A549 (cell line): ENCODE measurements around the gene MOB3C. TPM values are rescaled to one million over a fixed set of nuclear protein-coding genes. Genes with fewer than 3 reads are reported as not detected.
"Not testable (repeated sequence)": the region's sequence is repeated elsewhere in the genome, so short reads cannot be mapped to it uniquely, and the experiment has no call there.

Experiments used
- ATAC-seq, 2 experiments: fragments of 200-7000 bp in 1 of 2; fragments of >200 bp in 1 of 2; cut with Nextera tagmentation in 1 of 2; cut with Tn5 transposase in 1 of 2; 3 replicates each; pipeline versions ENCODE4 v1.8.0 to v1.9.1; 2018 to 2020; ENCODE audit warnings: mild to moderate bottlenecking in 1 of 2, moderate library complexity in 1 of 2
- CTCF ChIA-PET: fragments of 300-600 bp; sonication (Branson Sonifier 250); formaldehyde crosslinking; extraction: SDS; loops from one replicate; lab custom pipeline; 2021; ENCODE audit warnings: antibody characterized with exemption, inconsistent platforms; lab: Yijun Ruan, JAX
- POLR2A ChIA-PET: fragments of 350-600 bp; formaldehyde crosslinking; extraction: SDS; loops from one replicate; lab custom pipeline; 2021; ENCODE audit warnings: antibody characterized with exemption, inconsistent platforms; lab: Yijun Ruan, JAX
- DNase-seq, 2 experiments: peaks; one replicate each; pipeline versions ENCODE4 v3.0.0 to v3.0.0-alpha.2; 2011 to 2016; ENCODE audit warnings: low read depth in 1 of 2, low spot score in 1 of 2
- FAIRE-seq: peaks from 2 replicates; lab custom pipeline; 2011; peaks lifted over from hg19 to GRCh38; lab: Jason Lieb, UNC
- H3K27ac ChIP-seq, 2 experiments: fragments of >200 bp; sonication (Bioruptor Twin); formaldehyde crosslinking; 3 replicates each; pipeline ENCODE4 v1.5.1; 2016 to 2017
- H3K4me1 ChIP-seq: fragments of >200 bp; sonication (Bioruptor Twin); formaldehyde crosslinking; 3 replicates; pipeline ENCODE4 v1.6.1; 2016
- H3K4me2 ChIP-seq: fragments of >200 bp; sonication (Bioruptor Twin); formaldehyde crosslinking; 3 replicates; pipeline ENCODE4 v1.6.1; 2016
- H3K4me3 ChIP-seq: fragments of >200 bp; sonication (Bioruptor Twin); formaldehyde crosslinking; 3 replicates; pipeline ENCODE4 v1.5.1; 2016
- H3K9me3 ChIP-seq: fragments of >200 bp; sonication (Bioruptor Twin); formaldehyde crosslinking; 3 replicates; pipeline ENCODE4 v1.6.1; 2016
- BHLHE40 ChIP-seq: IDR thresholded peaks from 2 replicates; pipeline ENCODE4 v1.6.1; 2012; ENCODE audit warnings: low read depth, low read length, inconsistent platforms
- EHF ChIP-seq: fragments of 250-450 bp; sonication (Bioruptor Pico); IDR thresholded peaks from 2 replicates; pipeline ENCODE4 v1.5.0; 2020; ENCODE audit warnings: mild to moderate bottlenecking
- HOXB5 ChIP-seq: fragments of 250-450 bp; sonication (Bioruptor Pico); IDR thresholded peaks from 2 replicates; pipeline ENCODE4 v1.5.0; 2020; ENCODE audit warnings: mild to moderate bottlenecking, moderate library complexity
- MAFK ChIP-seq: fragments of 450-650 bp; IDR thresholded peaks from 2 replicates; pipeline ENCODE4 v1.6.1; 2014; ENCODE audit not compliant: partially characterized antibody
- NPAS2 ChIP-seq: fragments of 250-450 bp; sonication (Bioruptor Pico); IDR thresholded peaks from 2 replicates; pipeline ENCODE4 v1.8.0; 2022; ENCODE audit warnings: mild to moderate bottlenecking, moderate library complexity, borderline replicate concordance
- NR3C1 ChIP-seq: fragments of >200 bp; sonication (Bioruptor Twin); formaldehyde crosslinking; IDR thresholded peaks from 3 replicates; pipeline ENCODE4 v1.6.1; 2017
- PHF8 ChIP-seq: fragments of 200-600 bp; sonication (generic); IDR thresholded peaks from 2 replicates; pipeline ENCODE4 v1.6.1; 2016; ENCODE audit warnings: low read depth, mild to moderate bottlenecking, antibody characterized with exemption, moderate library complexity, borderline replicate concordance
- POLR2A ChIP-seq: IDR thresholded peaks from 2 replicates; pipeline ENCODE4 v1.6.1; 2012; ENCODE audit warnings: mild to moderate bottlenecking, low read length
- RARB ChIP-seq: fragments of 250-450 bp; sonication (Bioruptor Pico); IDR thresholded peaks from 2 replicates; pipeline ENCODE4 v1.8.0; 2021; ENCODE audit warnings: mild to moderate bottlenecking, moderate library complexity
- RFX5 ChIP-seq: fragments of 450-650 bp; IDR thresholded peaks from 2 replicates; pipeline ENCODE4 v1.7.1; 2014; ENCODE audit warnings: antibody characterized with exemption, mild to moderate bottlenecking, moderate library complexity
- RNF2 ChIP-seq: fragments of 200-600 bp; sonication (generic); IDR thresholded peaks from 2 replicates; pipeline ENCODE4 v1.6.1; 2016; ENCODE audit warnings: low read depth, mild to moderate bottlenecking, antibody characterized with exemption, moderate library complexity, borderline replicate concordance
- ZC3H11A ChIP-seq: fragments of 450-650 bp; IDR thresholded peaks from 2 replicates; pipeline ENCODE4 v1.6.1; 2014; ENCODE audit warnings: antibody characterized with exemption, mild to moderate bottlenecking
- ZSCAN20 ChIP-seq: fragments of 250-450 bp; sonication (Bioruptor Pico); IDR thresholded peaks from 2 replicates; pipeline ENCODE4 v1.8.0; 2022; ENCODE audit warnings: mild to moderate bottlenecking, moderate library complexity
- WGBS: methylation state at CpG from one replicate; pipeline ENCODE4 v1.1.6; 2017; ENCODE audit errors: missing lambda C conversion rate; 5-methylcytosine and 5-hydroxymethylcytosine counted together
- polyA plus RNA-seq, 4 experiments: library from polyadenylated mRNA; depleted of rRNA in 3 of 4; stranded (reverse); fragments of >200 nt; fragmentation: RNase III in 1 of 4; extraction: RNeasy Plus Mini Kit Qiagen cat#74134 plus additional on column Dnase treatment in 1 of 4; gene quantifications; 2 replicates in 3 of 4; 3 replicates in 1 of 4; pipeline ENCODE4 v1.2.3, GENCODE V29; 2011 to 2017
- TF ChIP-seq, protein P1 (sequence below): IDR thresholded peaks from 2 replicates; pipeline ENCODE4 v1.6.1; 2012
- TF ChIP-seq, protein P2 (sequence below): fragments of >200 bp; sonication (Bioruptor Twin); formaldehyde crosslinking; IDR thresholded peaks from 3 replicates; pipeline ENCODE4 v1.6.1; 2016
- TF ChIP-seq, protein P3 (sequence below): fragments of 250-450 bp; sonication (Bioruptor Pico); IDR thresholded peaks from 2 replicates; pipeline ENCODE4 v1.5.0; 2020; ENCODE audit warnings: low read depth, mild to moderate bottlenecking, moderate library complexity
- TF ChIP-seq, protein P4 (sequence below): fragments of 200-600 bp; sonication (generic); IDR thresholded peaks from 2 replicates; pipeline ENCODE4 v1.6.1; 2016; ENCODE audit warnings: antibody characterized with exemption, mild to moderate bottlenecking, moderate library complexity

Gene MOB3C
- polyA plus RNA-seq, 2 of the 4 experiments (the other 2 are of a cell fraction), result 2.6 to 2.7 TPM

DNA sequence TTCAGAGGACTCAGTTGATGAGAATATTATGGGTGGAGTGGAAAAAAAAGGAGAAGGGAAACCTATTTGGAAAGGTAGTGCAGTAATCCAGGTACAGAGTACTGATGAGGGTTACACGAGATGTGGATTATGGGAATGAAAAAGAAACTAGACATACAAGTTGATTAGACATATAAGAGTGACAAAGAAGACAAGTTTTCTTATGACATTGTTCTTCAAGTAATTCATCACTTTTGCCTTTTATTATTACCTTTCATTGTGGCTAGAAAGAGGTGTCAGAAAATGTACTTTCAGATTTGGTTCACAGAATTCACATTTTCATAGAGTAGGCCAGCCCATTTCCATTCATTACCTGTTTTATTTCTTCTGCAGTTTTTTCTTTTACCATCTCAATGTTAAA lies 41.2 kb upstream of the MOB3C start:
- no peak overlapping the region for H3K4me2 ChIP-seq
- 88% methylated on average over 1 of the region's 1 CpG for WGBS
- H3K9me3 ChIP-seq, result no peaks in the 10 kb centered on the region
- H3K27ac ChIP-seq, result no peak overlapping the region
- CTCF ChIA-PET, result interaction anchor here (1.0 kb wide), 2 partner anchors 22 to 44 kb away, joined by 3 read pairs; no protein-coding TSS in a partner anchor
- TF ChIP-seq PHF8 (no peak), RARB (CRISPR knock-in tag) (no peak), HOXB5 (CRISPR knock-in tag) (no peak)
- TF ChIP-seq, protein P1, sequence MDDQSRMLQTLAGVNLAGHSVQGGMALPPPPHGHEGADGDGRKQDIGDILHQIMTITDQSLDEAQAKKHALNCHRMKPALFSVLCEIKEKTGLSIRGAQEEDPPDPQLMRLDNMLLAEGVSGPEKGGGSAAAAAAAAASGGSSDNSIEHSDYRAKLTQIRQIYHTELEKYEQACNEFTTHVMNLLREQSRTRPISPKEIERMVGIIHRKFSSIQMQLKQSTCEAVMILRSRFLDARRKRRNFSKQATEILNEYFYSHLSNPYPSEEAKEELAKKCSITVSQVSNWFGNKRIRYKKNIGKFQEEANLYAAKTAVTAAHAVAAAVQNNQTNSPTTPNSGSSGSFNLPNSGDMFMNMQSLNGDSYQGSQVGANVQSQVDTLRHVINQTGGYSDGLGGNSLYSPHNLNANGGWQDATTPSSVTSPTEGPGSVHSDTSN, result no peak
- POLR2A ChIA-PET, result no interaction called here
- FAIRE-seq (no peak), DNase-seq (no peak), ATAC-seq (no peak)
- no peak overlapping the region for H3K4me3 ChIP-seq
- peaks cover 9% of the 10 kb centered on the region; the same call in 2 of the 3 replicates for H3K4me1 ChIP-seq

DNA sequence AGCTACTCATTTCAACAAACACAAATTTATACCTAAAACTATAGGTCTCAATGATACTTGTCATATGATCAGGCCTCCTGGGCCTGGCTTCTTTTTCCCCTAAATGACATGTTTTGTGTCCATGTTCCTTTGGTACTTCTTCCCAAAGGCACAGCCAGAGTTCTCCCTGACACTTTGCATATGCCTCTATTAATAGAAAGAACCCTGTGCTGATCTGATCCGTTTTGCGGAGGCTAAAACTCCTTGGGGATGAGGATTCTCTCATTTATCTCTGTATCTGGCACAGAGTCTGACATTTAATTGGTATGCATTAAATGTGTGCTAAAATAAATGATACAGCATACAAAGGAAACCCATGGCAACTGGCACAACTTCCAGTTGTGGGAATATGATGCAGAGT lies 40.0 kb upstream of the MOB3C start:
- DNase-seq, result no peak
- WGBS, result 97% methylated on average over 2 of the region's 2 CpGs
- ChIA-PET POLR2A (no interaction called here), CTCF (no interaction called here)
- FAIRE-seq, result no peak
- TF ChIP-seq MAFK (no peak), NPAS2 (no peak), POLR2A (no peak), RFX5 (no peak)
- TF ChIP-seq, protein P2, sequence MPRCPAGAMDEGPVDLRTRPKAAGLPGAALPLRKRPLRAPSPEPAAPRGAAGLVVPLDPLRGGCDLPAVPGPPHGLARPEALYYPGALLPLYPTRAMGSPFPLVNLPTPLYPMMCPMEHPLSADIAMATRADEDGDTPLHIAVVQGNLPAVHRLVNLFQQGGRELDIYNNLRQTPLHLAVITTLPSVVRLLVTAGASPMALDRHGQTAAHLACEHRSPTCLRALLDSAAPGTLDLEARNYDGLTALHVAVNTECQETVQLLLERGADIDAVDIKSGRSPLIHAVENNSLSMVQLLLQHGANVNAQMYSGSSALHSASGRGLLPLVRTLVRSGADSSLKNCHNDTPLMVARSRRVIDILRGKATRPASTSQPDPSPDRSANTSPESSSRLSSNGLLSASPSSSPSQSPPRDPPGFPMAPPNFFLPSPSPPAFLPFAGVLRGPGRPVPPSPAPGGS, result no peak
- no peak overlapping the region for H3K4me3 ChIP-seq
- ATAC-seq, result no peak
- H3K27ac ChIP-seq, result no peak overlapping the region
- no peaks in the 10 kb centered on the region for H3K9me3 ChIP-seq
- peaks cover 15% of the 10 kb centered on the region; the same call in 2 of the 3 replicates for H3K4me1 ChIP-seq
- no peak overlapping the region for H3K4me2 ChIP-seq

DNA sequence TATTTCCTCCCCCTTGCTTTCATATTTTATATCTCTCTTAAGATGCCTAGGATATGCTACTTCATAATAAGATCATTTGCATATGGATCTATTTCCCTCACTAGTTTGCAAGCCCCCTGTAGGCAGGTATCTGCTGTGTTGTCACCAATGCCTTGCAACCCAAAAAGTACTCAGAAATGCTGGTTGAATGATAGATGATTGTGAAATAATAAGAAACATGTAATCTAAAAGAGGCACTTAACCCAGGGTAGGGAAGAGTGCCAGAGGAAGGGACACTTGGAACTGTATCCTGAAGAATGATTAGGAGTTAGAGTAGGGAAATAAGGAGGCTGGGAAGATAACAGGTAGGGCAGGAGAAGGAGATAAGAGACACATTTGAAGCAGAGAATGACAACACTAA lies 39.2 kb upstream of the MOB3C start:
- H3K4me2 ChIP-seq, result no peak overlapping the region
- no peak overlapping the region for H3K4me3 ChIP-seq
- FAIRE-seq (no peak), DNase-seq (no peak), ATAC-seq (no peak)
- ChIA-PET CTCF (interaction anchor here (0.7 kb wide), 1 partner anchor 128 kb away, joined by 3 read pairs; no protein-coding TSS in a partner anchor), POLR2A (no interaction called here)
- H3K9me3 ChIP-seq, result no peaks in the 10 kb centered on the region
- peaks cover 15% of the 10 kb centered on the region; the same call in 2 of the 3 replicates for H3K4me1 ChIP-seq
- H3K27ac ChIP-seq, result no peak overlapping the region
- TF ChIP-seq POLR2A (no peak), RNF2 (no peak), NPAS2 (no peak), ZSCAN20 (no peak), NR3C1 (no peak), RFX5 (no peak), PHF8 (no peak), EHF (CRISPR knock-in tag) (no peak), BHLHE40 (no peak), ZC3H11A (no peak)
- TF ChIP-seq, protein P2, result no peak
- TF ChIP-seq, protein P3, sequence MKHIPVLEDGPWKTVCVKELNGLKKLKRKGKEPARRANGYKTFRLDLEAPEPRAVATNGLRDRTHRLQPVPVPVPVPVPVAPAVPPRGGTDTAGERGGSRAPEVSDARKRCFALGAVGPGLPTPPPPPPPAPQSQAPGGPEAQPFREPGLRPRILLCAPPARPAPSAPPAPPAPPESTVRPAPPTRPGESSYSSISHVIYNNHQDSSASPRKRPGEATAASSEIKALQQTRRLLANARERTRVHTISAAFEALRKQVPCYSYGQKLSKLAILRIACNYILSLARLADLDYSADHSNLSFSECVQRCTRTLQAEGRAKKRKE (CRISPR knock-in tag), result no peak
- TF ChIP-seq, protein P4, sequence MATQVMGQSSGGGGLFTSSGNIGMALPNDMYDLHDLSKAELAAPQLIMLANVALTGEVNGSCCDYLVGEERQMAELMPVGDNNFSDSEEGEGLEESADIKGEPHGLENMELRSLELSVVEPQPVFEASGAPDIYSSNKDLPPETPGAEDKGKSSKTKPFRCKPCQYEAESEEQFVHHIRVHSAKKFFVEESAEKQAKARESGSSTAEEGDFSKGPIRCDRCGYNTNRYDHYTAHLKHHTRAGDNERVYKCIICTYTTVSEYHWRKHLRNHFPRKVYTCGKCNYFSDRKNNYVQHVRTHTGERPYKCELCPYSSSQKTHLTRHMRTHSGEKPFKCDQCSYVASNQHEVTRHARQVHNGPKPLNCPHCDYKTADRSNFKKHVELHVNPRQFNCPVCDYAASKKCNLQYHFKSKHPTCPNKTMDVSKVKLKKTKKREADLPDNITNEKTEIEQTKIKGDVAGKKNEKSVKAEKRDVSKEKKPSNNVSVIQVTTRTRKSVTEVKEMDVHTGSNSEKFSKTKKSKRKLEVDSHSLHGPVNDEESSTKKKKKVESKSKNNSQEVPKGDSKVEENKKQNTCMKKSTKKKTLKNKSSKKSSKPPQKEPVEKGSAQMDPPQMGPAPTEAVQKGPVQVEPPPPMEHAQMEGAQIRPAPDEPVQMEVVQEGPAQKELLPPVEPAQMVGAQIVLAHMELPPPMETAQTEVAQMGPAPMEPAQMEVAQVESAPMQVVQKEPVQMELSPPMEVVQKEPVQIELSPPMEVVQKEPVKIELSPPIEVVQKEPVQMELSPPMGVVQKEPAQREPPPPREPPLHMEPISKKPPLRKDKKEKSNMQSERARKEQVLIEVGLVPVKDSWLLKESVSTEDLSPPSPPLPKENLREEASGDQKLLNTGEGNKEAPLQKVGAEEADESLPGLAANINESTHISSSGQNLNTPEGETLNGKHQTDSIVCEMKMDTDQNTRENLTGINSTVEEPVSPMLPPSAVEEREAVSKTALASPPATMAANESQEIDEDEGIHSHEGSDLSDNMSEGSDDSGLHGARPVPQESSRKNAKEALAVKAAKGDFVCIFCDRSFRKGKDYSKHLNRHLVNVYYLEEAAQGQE, result no peak

DNA sequence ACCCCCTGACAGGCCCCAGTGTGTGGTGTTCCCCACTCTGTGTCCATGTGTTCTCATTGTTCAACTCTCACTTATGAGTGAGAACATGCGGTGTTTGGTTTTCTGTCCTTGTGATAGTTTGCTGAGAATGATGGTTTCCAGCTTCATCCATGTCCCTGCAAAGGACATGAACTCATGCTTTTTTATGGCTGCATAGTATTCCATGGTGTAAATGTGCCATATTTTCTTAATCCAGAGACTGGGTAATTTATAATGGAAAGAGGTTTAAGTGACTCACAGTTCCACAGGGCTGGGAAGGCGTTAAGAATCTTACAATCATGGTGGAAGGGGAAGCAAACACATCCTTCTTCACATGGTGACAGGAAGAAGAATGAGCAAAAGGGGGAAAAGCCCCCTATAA lies 38.1 kb upstream of the MOB3C start:
- peaks cover 15% of the 10 kb centered on the region; the same call in 2 of the 3 replicates for H3K4me1 ChIP-seq
- CTCF ChIA-PET, H3K27ac ChIP-seq, H3K4me2 ChIP-seq, POLR2A ChIA-PET, H3K4me3 ChIP-seq, FAIRE-seq, DNase-seq, ATAC-seq, H3K9me3 ChIP-seq: not testable (repeated sequence)
- WGBS, result 93% methylated on average over 2 of the region's 2 CpGs
